DMS79 (cell line): ENCODE results near the gene TPRG1.
"Not testable (repeated sequence)": the region's sequence is repeated elsewhere in the genome, so short reads cannot be mapped to it uniquely, and the experiment has no call there.

Source experiments
- DNase-seq: peaks from one replicate; lab custom pipeline; 2025; lab: John Stamatoyannopoulos, UW

The TPRG1 gene

GRCh38 chr3:189312866-189313265 lies 141.1 kb downstream of the TPRG1 start:
- no peak for DNase-seq

- DNase-seq, result peak; percentile 76
Observed at GRCh38 chr3:189316296-189317019, 144.7 kb downstream of the TPRG1 start.

- DNase-seq, result no peak
Observed at GRCh38 chr3:189317911-189318310, 146.1 kb downstream of the TPRG1 start.

GRCh38 chr3:189320511-189320910 lies 148.7 kb downstream of the TPRG1 start:
- no peak for DNase-seq

- no peak for DNase-seq
Observed at GRCh38 chr3:189322339-189322738, 150.6 kb downstream of the TPRG1 start.

- peak; percentile 100 for DNase-seq
Observed at GRCh38 chr3:189324538-189325138, 152.9 kb downstream of the TPRG1 start.

GRCh38 chr3:189325454-189325853 lies 153.7 kb downstream of the TPRG1 start:
- no peak for DNase-seq

GRCh38 chr3:189329630-189330029 lies 157.9 kb downstream of the TPRG1 start:
- not testable (repeated sequence) for DNase-seq

GRCh38 chr3:189330066-189330465 lies 158.3 kb downstream of the TPRG1 start:
- no peak for DNase-seq

GRCh38 chr3:189331002-189331418 lies 159.2 kb downstream of the TPRG1 start:
- DNase-seq, result no peak

GRCh38 chr3:189334064-189334920 lies 162.5 kb downstream of the TPRG1 start:
- DNase-seq, result no peak

GRCh38 chr3:189337673-189338091 lies 165.9 kb downstream of the TPRG1 start:
- DNase-seq, result no peak

- DNase-seq, result no peak
Observed at GRCh38 chr3:189338366-189338765, 166.6 kb downstream of the TPRG1 start.

- no peak for DNase-seq
Observed at GRCh38 chr3:189339996-189340395, 168.2 kb downstream of the TPRG1 start.

- no peak for DNase-seq
Observed at GRCh38 chr3:189340680-189341460, 169.1 kb downstream of the TPRG1 start.

GRCh38 chr3:189342811-189343210 lies 171.0 kb downstream of the TPRG1 start:
- DNase-seq, result no peak

GRCh38 chr3:189344996-189345395 lies 173.2 kb downstream of the TPRG1 start:
- no peak for DNase-seq

- DNase-seq, result no peak
Observed at GRCh38 chr3:189349772-189350171, 178.0 kb downstream of the TPRG1 start.

GRCh38 chr3:189353318-189353965 lies 181.7 kb downstream of the TPRG1 start:
- DNase-seq, result no peak

- no peak for DNase-seq
Observed at GRCh38 chr3:189353988-189354889, 182.5 kb downstream of the TPRG1 start.
